ACC112 (cell line): Measurements from ENCODE around the gene DCPS.
"Not testable (repeated sequence)": the region's sequence is repeated elsewhere in the genome, so short reads cannot be mapped to it uniquely, and the experiment has no call there.

ENCODE experiments used
- H2AFZ ChIP-seq: fragments of 200-600 bp; sonication (generic); one replicate; pipeline ENCODE4 v1.6.0; 2017; ENCODE audit warnings: antibody characterized with exemption, low read length; ENCODE audit not compliant: unreplicated experiment
- H3K27ac ChIP-seq: fragments of 200-600 bp; sonication (generic); 2 replicates; pipeline ENCODE4 v1.5.1; 2014; ENCODE audit warnings: low read depth, mild to moderate bottlenecking, antibody characterized with exemption, low read length, moderate library complexity
- H3K27me3 ChIP-seq: fragments of 200-600 bp; sonication (generic); 2 replicates; pipeline ENCODE4 v1.6.1; 2014; ENCODE audit warnings: mild to moderate bottlenecking, antibody characterized with exemption, low read length, moderate library complexity, mixed read lengths; ENCODE audit not compliant: insufficient read depth
- H3K36me3 ChIP-seq: fragments of 200-600 bp; sonication (generic); 2 replicates; pipeline ENCODE4 v1.6.1; 2016; ENCODE audit warnings: mild to moderate bottlenecking, antibody characterized with exemption, low read length, moderate library complexity, mixed read lengths; ENCODE audit not compliant: insufficient read depth
- H3K4me1 ChIP-seq: fragments of 200-600 bp; sonication (generic); one replicate; pipeline ENCODE4 v1.6.1; 2016; ENCODE audit warnings: low read length, mixed read lengths; ENCODE audit not compliant: insufficient read depth, unreplicated experiment, control insufficient read depth
- H3K4me3 ChIP-seq: fragments of 200-600 bp; sonication (generic); 2 replicates; pipeline ENCODE4 v1.5.1; 2014; ENCODE audit warnings: mild to moderate bottlenecking, low read depth, low read length
- H3K79me2 ChIP-seq: fragments of 200-600 bp; sonication (generic); one replicate; pipeline ENCODE4 v1.6.0; 2016; ENCODE audit warnings: low read length; ENCODE audit not compliant: control insufficient read depth, unreplicated experiment, insufficient read depth

Gene DCPS

GRCh38 chr11:126363706-126364248 lies 59.9 kb downstream of the DCPS start:
- Histone ChIP-seq H3K27ac (no peak overlapping the region), H3K4me3 (no peak overlapping the region), H3K27me3 (no peaks in the 10 kb centered on the region), H3K79me2 (peaks cover 45% of the 10 kb centered on the region), H2AFZ (no peak overlapping the region), H3K4me1 (peaks cover 14% of the 10 kb centered on the region), H3K36me3 (no peaks in the 10 kb centered on the region)

GRCh38 chr11:126364735-126365134 lies 60.9 kb downstream of the DCPS start:
- not testable (repeated sequence) for H3K4me1 ChIP-seq, H3K27ac ChIP-seq, H3K4me3 ChIP-seq, H2AFZ ChIP-seq, H3K36me3 ChIP-seq, H3K27me3 ChIP-seq
- H3K79me2 ChIP-seq: peaks cover 35% of the 10 kb centered on the region

DNA sequence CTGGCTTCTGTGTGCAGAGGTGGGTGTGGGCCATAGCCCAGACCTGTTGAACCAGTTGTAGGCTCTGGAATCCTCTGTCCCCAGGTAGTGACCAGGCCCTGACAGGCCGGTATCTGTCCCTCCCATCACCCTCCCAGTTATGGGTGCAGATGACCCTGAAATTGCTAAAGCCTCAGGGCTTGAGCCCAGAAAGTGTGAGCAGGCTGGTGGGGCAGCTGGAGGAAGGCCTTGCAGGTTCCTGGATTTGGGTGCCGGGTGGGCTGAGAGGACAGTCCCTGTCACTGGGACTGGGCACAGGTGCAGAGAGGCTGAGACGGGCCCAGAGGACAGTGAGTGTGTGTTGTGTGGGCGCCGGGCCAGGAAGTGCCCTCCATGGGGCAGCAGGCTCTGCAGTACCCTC lies 61.6 kb downstream of the DCPS start:
- not testable (repeated sequence) for H3K4me3 ChIP-seq, H3K27ac ChIP-seq, H2AFZ ChIP-seq, H3K27me3 ChIP-seq, H3K4me1 ChIP-seq, H3K36me3 ChIP-seq
- peaks cover 31% of the 10 kb centered on the region for H3K79me2 ChIP-seq

DNA sequence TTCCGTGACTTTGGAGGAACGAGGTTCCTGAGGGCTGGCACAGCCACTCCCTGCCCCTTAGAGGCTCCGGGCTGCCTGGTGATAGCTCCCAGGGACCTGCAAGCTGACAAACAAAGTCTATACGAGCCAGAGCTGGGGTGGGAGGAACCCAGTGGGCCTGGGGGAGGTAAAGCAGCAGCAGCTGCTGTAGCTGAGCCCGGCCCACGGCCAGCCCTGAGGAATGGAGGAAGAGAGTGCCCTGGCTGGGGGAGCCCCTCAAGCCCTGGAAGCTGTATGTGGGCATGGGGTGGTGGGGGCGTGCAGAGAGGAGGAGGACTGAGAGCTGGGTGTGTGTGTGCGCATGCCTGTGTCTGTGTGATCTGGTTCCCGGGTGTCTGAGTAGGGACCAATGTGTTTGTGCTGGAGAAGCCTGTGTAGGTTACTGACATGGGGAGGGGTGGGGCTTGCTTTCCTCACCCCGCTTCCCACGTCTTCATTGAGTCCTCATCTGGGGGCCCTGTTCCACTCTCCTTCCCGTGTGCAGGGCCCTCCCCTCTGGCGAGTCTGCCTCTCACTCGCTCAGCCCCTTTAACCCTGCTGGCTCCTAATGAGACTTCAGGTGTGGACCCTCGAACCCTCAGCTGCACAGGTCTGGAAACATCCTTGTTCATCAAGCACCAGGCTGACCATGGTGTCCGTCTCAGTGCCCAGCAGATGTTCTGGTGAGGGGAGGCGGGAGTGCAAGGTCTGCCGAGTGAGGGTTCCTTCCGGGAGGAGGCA lies 62.4 kb downstream of the DCPS start:
- no peak overlapping the region for H3K27ac ChIP-seq
- no peak overlapping the region for H2AFZ ChIP-seq
- no peaks in the 10 kb centered on the region for H3K4me1 ChIP-seq
- H3K4me3 ChIP-seq: no peak overlapping the region
- peaks cover 23% of the 10 kb centered on the region for H3K79me2 ChIP-seq
- no peaks in the 10 kb centered on the region for H3K27me3 ChIP-seq
- no peaks in the 10 kb centered on the region for H3K36me3 ChIP-seq

DNA sequence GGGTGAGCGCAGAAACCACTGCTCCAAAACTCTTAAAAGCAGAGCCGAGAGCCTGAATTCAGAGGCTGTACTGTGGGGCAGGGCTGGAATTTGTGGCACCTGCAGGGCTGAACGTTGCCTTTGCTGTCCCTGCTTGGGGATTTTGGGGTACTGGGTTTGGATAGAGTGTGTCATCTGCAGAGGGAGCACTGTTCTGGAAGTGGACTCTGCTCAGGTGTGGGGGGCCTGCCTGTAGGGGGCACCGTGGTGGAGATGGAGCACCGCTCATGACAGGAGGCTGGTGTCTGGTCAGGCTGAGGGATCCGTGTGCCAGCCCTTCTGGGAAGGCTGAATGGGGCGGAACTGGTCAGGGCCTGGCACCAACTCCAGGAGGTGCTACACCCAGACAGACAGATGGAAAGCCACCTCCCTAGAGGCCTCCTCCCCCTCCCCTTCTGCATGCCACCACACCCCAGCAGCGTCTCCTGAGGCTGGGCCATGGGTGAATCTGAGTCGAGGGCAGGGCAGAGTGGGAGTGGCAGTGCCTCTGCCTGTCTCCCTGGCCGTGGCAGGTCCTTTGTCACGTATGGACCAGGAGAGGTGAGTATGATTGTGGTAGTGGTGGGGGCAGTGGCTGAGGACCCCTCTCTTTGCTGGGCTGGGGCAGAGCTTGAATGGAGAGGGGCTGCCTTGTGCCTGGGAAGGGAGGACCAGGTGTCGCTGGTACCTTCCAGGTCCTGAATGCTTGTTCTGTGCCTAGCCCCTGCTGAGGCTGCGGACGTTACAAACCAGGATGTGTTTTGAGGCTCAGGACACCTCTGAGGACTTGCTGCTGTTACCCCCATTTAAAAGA lies 63.2 kb downstream of the DCPS start:
- not testable (repeated sequence) for H3K4me1 ChIP-seq, H3K27ac ChIP-seq, H2AFZ ChIP-seq, H3K27me3 ChIP-seq, H3K36me3 ChIP-seq, H3K4me3 ChIP-seq
- peaks cover 25% of the 10 kb centered on the region for H3K79me2 ChIP-seq

GRCh38 chr11:126367806-126368205 lies 63.9 kb downstream of the DCPS start:
- not testable (repeated sequence) for H3K36me3 ChIP-seq, H3K27me3 ChIP-seq, H2AFZ ChIP-seq, H3K4me1 ChIP-seq, H3K27ac ChIP-seq, H3K4me3 ChIP-seq
- peaks cover 27% of the 10 kb centered on the region for H3K79me2 ChIP-seq

- not testable (repeated sequence) for H3K4me1 ChIP-seq, H3K36me3 ChIP-seq, H3K4me3 ChIP-seq, H3K27ac ChIP-seq, H3K27me3 ChIP-seq, H2AFZ ChIP-seq
- H3K79me2 ChIP-seq: peaks cover 28% of the 10 kb centered on the region
Measured at GRCh38 chr11:126368336-126369119, 64.7 kb downstream of the DCPS start.

- Histone ChIP-seq H3K4me1 (peaks cover 8% of the 10 kb centered on the region), H3K79me2 (peaks cover 30% of the 10 kb centered on the region), H3K27ac (no peak overlapping the region), H3K27me3 (no peaks in the 10 kb centered on the region), H3K4me3 (no peak overlapping the region), H2AFZ (no peak overlapping the region), H3K36me3 (no peaks in the 10 kb centered on the region)
Measured at GRCh38 chr11:126370016-126370415, 66.2 kb downstream of the DCPS start.

- no peak overlapping the region for H3K27ac ChIP-seq
- H3K36me3 ChIP-seq: no peaks in the 10 kb centered on the region
- H3K27me3 ChIP-seq: no peaks in the 10 kb centered on the region
- no peak overlapping the region for H3K4me3 ChIP-seq
- H3K79me2 ChIP-seq: peaks cover 34% of the 10 kb centered on the region
- no peak overlapping the region for H2AFZ ChIP-seq
- H3K4me1 ChIP-seq: peaks cover 8% of the 10 kb centered on the region
Measured at GRCh38 chr11:126371595-126371994, 67.7 kb downstream of the DCPS start.

GRCh38 chr11:126373389-126374066 lies 69.7 kb downstream of the DCPS start:
- peaks cover 45% of the 10 kb centered on the region for H3K79me2 ChIP-seq
- not testable (repeated sequence) for H3K27ac ChIP-seq, H3K4me1 ChIP-seq, H2AFZ ChIP-seq, H3K36me3 ChIP-seq, H3K4me3 ChIP-seq, H3K27me3 ChIP-seq
